HG03097 (cell line): ENCODE data around the gene OGA.

Experiments
- ATAC-seq: cut with Tn5 transposase; IDR thresholded peaks from one replicate; pipeline ENCODE4 v1.9.1; 2021; ENCODE audit not compliant: unreplicated experiment, low FRiP score

Gene OGA

DNA sequence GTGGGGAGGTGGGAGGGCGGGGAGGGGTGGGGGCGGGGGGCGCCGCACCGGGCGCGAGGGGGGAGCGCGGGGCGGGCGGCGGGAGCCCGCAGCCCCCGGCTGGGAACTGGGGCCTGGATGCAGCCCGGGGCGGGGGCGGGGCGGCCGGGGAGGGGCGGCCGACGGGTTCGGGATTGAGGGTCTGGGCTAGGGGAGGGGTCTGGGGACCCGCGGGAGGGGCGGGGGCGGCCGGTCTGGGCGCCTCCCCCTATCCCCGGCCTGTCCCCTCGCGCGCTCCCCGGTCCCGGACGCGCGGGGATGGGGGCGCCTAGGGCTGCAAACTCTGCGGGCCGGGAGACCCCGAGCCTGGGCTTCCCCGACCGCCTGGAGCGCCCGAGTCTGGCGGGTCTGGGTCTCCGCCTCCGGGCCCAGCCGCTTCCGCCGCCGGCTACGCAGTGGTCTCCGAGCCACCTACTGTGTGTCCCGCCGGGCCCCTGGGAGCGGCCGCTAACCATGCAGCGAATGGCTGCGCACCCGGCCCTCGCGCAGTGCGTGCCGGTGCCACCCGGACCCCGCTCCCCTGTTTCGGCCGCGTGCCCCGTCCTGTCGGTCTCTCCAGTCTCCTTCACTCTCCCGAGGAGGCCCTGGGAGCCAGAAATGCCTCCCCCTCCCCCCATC lies 42.0 kb downstream of the OGA start:
- no peak for ATAC-seq

DNA sequence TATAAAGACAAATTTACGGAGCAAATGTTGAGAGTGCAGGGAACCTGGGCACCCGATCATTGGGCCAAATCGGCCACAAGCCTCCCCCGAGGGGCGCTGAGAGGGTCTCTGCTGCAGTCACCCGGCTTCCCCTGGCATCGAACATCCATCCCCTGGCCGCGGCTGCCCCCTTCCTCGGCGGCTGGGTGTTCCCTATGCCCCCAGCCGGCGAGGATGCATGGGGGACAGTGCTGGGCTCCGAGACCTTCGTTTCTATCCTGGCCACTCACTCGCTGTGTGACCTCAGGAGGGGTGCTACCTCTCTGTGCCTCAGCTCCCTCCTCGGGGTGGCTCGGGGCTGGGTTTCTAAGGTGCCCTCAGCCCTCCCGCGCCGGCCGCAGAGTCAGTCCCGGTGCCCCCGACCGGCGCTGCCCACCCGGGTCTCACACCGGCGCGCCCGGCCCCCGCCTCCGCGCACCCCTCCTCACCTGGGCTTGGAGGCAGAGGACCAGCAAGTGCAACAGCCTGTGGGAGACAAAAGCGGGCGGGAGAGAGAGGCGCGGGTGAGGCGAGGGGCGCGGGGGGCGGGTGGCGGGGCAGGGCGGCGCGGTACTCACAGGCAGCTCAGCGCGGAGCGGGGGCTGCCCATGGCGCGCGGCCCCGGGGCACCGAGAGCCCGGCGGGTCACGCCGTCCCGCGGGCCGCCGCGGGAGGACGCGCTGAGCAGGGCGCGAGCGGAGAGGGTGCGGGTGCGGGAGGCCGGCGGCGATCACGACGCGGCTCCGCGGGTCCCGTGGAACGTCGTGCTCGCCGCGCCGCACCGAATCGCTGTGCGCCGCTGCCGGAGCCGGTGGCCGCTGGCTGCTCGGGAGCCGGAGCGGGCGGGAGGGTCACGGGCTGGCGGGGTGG lies 42.7 kb downstream of the OGA start, which contains the start of gene FGF8:
TSS of gene FGF8 (minus strand) at position 842 of the 888 bp plus-strand sequence. CDS start at position 628, 214 bp downstream.
- ATAC-seq, result no peak

DNA sequence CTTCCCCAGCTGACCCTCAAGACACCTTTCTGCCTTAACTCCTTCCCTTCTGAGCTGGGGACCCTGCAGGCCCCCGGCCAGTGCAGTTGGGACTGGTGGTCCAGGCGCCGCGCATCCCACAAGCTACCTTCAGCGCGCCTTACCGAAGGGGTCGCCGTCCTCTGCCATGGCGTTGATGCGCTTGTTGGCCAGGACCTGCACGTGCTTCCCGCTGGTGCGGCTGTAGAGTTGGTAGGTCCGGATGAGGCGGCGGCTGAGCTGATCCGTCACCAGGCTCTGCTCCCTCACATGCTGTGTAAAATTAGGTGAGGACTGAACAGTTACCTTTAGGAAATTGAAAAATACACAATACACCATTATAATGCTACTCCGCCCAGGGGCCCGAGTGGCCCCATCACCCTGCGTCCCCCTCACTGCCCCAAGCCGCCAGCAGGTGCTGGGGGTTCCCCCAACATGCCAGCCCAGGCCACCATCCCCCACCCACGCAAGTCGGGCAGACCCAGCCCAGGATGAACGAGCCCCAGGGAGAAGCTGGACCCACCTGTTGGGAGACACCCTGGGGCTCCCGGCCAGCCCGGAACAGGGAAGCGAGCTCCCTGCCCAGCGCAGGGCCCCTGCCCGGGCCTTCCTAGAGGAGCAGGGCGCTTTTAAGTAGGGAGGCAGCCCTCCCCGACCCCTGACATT lies 43.5 kb downstream of the OGA start:
- no peak for ATAC-seq

DNA sequence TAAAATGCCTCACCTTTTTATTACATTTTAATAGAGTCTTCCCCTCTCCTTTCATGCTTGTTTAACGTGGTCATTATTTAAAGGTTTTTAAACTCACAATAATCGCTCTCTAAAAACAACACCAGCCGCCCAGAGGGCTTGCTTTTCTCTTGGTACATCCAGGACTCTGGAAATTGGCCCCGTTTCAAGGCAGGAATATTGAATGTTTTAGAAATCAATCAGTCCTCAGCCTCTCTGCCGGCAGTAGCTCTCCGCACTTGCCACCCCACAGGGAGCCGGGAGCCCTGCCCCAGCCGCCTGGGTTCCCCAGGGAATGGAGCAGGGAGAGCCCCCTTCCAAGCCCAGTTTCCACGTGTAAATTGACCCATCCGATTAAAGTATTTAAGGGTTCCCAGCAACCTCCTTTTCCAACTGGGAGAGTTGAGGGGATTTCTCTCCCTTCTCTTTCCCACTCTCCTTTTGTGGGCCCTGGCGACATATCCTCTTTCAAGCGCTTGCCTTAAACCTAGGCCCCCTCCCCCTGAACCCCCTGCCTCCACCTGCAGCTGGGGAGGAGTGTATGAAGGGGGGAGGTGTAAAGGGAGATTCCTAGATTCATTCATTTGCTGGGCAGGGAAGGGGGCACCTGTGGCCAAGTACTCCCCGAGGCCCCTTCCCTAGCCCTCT lies 44.2 kb downstream of the OGA start:
- no peak for ATAC-seq

DNA sequence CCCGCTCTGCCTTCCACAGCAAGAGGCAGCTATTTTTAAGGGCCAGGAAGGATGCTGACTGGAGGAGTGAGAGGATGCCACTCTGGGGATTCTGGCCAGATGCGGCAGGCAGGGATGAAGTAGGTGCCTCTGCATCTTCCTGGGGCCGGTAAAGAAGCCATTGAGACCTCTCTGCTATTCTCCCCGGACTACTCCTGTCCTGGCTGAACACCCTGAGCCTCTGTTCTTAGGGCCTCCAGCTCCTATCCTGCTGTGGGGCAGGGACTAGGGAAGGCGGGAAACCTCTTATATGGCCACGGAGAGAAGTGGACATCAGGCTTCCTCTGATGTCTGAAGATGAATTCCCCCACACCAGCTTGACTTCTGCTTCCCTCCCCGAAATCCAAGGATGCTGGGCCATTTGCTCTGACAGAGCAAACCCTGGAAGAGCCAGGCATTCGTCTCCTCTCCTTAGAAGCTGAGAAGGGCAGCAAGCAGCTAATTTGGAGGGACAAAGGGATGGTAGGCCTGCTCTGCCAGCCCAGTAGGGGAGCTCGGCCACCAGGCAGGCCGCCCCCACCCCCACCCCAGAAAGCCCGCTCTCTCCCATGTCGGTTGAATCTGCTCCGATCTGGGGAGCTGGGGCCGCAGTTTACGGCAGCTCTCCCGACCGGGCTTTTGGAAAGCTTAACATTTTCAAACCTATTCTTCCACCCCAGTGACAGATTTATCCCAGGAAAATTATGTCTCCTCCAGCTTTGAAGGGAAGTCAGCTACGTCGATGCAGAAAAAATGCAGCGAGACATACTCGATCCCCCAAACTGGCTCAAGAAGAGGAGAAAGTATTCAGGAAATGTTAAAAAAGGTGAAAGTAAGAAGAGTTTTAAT lies 45.1 kb downstream of the OGA start:
- no peak for ATAC-seq

DNA sequence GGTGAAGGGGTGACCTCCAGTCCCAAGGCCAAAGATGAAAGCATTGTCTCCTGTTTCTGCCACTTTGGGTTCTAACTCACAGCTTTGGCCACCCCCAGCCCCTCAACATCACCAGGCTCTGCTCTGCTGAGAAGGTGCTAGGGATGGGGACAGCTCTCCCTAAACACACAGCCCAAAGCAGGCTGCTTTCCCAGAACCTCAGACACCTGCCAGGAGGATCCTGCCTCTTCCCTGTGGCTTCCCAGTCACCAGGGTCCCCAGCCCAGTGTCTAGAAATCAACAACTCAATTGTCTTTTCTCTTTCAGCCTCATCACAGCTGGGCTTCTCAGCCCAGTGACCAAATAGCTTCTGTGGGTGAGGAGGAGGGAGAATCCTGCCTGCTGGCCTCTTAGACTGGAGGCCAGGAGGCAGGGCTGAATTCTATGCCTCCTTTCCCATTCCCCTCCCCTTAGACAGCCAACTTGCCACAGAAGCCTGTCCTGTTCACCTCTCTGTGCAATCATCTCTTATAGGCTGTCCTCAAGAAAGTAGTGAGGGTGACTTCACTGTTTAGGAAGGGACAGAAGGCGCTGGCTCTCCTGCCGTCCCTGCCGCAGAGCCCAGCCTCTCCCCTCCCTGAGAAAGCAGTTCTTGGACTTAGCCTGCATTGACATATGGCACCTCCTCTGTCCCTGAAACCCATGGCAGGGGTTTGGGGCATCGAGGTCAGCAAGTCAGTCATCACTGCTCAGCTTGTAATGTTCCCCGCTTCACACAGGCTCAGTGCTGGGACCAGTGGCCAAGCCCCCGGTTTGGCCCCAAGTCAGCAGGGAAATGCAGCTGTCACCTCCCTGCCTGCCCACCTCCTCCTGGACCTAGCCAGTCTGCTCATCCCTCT lies 46.0 kb downstream of the OGA start:
- ATAC-seq, result no peak

DNA sequence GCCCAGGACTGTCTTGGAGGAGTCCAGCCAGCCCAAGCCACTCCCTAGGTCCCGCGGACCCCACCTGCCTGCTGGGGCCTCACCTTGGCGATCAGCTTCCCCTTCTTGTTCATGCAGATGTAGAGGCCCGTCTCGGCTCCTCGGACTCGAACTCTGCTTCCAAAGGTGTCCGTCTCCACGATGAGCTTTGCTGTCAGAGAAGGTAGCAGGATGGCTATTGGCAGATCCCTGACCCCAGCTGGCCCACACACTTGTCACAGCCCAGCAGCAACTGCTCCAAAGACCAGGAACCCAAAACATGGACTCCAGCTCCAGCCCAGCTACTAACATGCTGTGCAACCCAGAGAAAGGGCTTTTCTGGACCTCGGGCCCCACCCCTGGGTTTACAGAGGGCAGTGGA lies 46.9 kb downstream of the OGA start:
- no peak for ATAC-seq

DNA sequence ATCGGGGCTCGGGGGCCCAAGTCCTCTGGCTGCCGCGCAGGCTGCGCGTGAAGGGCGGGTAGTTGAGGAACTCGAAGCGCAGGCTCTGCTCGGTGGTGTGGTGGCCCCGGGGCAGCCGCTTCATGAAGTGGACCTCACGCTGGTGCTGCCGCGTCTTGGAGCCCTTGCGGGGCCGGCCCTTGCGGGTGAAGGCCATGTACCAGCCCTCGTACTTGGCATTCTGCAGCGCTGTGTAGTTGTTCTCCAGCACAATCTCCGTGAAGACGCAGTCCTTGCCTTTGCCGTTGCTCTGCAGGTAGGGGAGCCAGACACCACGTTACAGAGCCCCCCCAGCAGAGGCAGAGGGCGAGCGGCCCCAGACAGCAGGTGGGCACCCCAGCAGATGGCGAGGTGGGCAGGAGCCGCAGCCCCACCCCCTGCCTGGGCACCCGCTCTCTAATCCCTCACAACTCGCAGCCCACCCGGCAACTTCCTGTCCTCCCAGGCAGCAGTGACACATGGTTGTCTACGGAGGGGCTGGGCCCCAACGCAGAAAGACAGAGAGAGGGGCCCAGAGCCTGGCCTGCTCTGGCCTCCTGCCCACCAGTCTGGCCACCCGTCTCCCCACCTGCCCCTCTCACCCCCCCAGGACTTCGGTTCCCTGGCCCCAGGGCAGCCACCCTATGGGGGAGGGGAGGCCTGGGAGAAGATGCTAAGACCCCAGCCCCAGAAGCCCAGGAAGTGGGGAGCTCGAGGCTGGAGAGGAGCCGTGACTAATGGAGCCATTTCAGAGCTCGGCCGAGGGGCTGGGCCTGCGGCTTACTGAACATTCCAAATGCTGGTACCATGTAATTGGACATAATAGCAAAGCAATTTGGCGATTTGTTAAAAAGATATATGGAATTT lies 47.7 kb downstream of the OGA start:
- no peak for ATAC-seq

DNA sequence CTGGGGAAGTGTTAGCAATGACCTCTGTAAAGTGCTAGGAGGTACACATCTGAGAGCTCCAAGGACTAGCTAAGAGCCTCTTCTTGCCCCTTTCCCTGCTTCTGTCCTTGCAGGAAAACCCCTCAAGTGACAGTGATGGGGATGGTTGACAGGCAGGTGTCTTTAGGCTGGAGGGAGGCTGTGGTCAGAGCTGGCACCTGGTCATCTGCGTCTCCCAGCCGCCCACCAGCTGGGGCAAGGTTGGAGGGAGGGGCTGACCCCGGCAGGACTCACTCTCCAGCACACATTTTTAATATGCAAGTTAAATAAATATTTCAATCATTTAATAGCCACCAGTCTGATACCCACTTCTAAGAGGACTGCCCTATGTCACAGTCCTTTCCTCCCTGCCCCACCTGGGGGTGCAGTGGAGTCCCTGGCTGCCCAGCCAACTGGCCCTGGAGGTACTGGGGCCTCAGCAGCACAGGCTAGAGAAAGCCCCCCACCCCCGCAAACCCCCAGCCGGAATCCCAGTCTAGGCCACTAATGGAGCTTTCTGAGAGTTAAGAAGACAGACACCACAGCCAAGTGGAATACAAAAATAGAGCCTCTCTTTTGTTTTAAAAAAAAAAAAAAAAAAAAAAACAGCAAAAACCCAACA lies 48.6 kb downstream of the OGA start:
- no peak for ATAC-seq

DNA sequence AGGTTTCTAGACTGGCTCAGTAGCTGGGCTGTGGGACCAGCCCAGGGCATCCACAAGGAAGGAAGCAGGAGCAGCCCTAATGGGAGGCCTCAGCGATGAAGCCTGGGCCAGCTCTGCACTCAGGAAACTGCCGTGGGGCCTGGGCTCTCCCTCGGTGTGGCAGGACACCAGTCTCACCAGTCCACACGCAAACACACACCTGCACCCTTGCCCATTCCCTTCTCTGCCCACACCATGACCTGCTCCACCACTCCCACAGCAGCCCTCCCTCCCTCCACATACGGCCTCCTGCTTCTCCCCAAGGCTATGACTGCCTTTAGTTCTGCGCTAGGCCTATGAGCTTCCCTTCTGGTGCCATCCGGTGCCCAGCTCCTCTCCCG lies 49.5 kb downstream of the OGA start:
- no peak for ATAC-seq

DNA sequence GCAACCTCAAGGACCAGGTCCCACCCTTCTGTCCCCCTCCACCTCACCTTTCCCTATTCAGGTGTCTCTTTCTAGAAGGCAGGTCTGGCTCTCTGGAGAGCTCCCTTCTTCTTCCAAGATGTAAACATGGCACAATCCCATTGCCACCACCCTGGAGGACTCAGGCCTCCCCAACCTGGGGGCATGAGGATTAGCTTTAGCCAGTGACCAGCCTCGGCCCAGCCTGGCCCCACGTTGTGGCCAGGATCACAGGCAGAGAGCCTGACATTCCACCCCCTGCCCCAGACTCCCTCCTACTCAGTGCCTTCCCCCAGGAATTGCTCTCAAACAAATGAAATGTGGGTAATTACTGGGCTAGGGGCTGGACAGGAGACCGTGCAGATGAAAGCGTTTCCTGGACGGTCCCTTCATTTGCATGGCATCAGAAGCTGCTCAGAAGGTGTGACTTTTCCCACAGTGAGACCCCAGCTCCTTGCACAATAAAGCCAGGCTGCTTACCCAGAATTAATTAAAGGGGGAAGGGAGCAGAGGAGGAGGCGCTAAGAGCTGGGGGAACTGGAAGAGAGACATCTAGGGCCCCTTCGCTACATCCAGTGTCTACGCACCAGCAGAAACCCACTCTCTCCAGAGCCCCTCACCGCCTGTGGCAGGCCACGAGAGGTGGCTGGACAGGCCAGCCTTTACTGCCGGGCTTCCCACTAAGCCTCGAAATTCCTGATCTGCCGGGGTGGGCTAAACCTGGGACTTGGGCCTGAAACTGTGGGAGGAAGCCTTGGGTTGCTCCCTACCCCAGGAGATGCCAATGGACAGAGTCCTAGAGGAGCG lies 50.1 kb downstream of the OGA start:
- no peak for ATAC-seq

DNA sequence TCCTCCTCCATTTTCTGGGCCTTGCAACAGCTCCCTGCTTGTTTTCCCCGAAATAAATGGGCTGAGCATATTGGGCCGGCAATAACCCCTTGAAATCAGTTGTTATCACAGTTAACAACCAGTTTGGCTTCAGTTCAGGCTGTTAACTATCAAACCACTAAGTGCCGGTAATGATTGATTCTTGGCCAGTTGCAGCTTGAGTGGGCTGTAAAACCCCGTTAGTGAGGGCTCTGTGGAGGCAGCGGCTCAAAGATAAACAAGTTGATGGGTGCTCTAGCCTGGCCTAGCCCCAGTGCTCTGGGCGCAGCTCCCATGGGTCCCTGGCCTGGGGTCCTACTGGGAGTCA lies 50.7 kb downstream of the OGA start:
- ATAC-seq, result no peak

DNA sequence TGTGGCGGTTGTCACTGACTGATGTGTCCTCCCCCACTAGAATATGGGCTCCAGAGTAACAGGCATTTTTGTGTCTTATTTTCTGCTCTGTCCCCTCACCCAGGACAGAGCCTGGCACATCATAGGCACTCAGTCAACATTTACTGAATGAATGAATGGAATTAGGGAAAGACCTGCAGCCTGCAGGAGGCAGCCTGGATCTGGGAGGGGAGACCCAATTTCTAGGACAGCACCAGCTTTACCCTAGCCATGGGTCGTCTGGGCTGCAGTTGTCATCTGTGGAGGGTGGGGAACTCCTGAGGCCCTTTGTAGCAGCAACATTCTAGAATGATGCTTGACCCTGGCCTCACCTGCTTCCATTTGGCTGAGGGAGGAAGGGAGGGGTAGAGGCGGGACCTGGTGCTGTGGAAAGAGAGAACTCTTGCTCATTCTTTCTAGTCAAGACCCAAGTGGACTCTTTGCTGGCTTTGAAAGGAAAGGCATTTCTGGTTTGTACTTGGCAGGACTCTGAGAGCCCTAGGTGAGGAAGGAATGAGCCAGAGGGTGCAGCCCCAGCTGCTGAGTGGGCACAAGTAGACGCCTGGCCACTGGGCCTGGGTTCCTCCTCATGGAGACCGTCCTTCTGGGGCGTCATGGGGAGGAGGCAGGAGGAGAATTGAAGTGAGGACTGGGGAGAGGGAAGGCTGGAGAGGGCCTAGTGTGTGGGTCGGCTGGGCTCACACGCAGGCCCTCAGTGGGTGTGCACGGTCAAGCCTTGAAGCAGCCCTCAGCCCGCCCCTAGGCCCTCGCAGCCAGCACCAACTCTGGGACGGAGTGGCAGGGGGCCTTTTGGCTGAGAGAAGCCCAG lies 51.3 kb downstream of the OGA start:
- ATAC-seq, result no peak

DNA sequence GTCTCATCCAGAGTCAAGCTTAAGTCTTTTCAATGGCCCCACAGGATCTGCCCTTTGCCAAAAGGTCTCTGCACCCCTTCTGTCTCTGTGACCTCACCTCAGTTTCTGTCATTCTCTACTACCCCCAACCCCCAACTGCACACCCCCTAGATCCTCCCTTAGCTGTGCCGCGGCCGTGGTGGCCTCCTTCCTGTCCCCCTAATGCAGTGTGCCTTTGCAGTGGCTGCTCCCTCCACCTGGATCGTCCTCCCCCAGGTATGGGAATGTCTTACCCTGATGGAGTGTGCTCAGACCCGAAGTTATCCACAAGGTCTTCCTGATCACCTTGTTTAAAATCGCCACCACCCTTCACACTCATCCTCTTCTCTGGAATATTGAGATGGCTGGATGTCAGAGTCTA lies 51.9 kb downstream of the OGA start:
- no peak for ATAC-seq

DNA sequence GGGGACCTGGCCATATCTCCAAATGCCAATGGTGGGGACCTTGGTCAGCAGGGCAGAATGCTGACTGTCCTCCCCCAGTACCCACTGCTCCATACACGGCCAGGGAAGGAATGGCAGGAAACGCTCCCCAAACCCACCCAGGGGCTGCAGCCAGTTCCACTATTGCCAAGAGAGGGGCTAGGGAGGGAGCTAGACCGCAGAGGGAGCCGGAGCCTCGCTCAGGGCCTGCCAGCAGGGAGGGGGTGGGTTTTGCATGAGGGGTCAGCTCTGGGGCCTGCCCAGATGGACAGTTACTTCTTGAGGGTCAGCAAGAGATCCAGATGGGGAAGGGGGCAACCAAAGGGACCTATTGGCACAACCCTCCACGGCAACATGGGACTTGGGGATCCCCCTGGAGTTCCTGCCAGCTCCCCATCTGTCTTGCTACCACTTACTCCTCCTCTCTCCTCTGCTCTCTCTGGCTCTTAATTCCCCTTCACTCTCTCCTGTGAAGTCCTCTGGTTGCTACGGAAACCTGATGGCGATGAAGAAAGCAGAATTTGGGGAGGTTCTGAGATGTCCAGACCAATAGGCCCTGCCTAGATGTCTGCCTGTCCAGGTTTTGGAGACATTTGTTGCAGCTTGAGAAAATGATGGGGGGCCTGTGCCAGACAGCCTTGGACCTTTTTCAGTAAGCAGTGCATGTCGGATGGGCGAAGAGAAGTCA lies 55.0 kb downstream of the OGA start:
- ATAC-seq, result no peak
